ENCODE results near the gene SYNGR3. TPM values are rescaled to one million over a fixed set of nuclear protein-coding genes. Genes with fewer than 3 reads are reported as not detected.

The SYNGR3 gene
- total RNA-seq, 1 experiment from 2014 or later, result 4.3 TPM

DNA sequence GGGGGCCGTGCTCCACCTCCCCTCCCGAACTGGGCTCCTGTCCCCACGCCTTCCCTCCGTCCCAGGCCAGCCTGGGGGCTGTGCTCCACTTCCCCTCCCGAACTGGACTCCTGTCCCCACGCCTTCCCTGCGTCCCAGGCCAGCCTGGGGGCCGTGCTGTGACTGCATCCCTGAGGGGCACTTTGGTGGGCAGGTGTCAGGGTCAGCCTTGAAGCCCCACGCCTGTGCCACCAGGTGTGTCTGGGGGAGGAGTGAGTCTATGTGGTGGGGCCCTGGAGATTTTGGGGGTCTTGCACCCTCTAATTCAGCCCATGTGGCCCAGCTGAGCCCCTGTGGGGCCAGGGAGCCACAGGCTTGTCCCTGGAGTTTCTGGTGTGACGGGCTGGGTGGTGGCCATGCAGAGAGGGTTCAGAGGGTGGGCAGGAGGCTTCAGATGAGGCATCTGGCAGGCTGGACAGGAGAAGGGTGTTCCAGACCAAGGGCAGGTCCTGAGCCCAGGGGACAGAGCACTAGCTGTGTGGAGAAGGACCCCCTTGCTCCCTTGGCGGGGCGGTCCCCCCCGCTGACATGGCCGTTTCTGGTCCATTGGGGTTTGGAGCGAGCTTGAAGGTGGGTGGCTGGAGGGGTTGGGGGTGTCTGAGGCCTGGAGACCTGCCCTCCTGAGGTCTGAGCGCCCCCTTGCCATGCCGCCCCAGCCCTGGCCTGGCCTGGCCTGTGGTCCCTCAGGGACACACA lies 45.1 kb downstream of the SYNGR3 start:
- Histone ChIP-seq H3K27me3 (ENCODE audit: insufficient read depth, low read depth) (no peaks in the 10 kb centered on the region), H2AFZ (no peak overlapping the region), H3K9me2 (ENCODE audit: insufficient read depth) (no peaks in the 10 kb centered on the region), H3K4me1 (replicated peaks; ENCODE audit: insufficient read depth) (peaks cover 15% of the 10 kb centered on the region), H3K79me2 (ENCODE audit: low read depth) (no peaks in the 10 kb centered on the region), H3K36me3 (ENCODE audit: low read depth) (no peaks in the 10 kb centered on the region), H3K9me3 (ENCODE audit: insufficient read depth, low read depth) (no peaks in the 10 kb centered on the region), H3F3A (ENCODE audit: insufficient read depth, low read depth) (peaks cover 3% of the 10 kb centered on the region; the same call in 1 of the 2 replicates), H3K4me2 (no peak overlapping the region), H4K20me1 (ENCODE audit: insufficient read depth) (no peaks in the 10 kb centered on the region), H3K4me3 (no peak overlapping the region), H3K27ac (no peak overlapping the region)
- TF ChIP-seq, protein P1, sequence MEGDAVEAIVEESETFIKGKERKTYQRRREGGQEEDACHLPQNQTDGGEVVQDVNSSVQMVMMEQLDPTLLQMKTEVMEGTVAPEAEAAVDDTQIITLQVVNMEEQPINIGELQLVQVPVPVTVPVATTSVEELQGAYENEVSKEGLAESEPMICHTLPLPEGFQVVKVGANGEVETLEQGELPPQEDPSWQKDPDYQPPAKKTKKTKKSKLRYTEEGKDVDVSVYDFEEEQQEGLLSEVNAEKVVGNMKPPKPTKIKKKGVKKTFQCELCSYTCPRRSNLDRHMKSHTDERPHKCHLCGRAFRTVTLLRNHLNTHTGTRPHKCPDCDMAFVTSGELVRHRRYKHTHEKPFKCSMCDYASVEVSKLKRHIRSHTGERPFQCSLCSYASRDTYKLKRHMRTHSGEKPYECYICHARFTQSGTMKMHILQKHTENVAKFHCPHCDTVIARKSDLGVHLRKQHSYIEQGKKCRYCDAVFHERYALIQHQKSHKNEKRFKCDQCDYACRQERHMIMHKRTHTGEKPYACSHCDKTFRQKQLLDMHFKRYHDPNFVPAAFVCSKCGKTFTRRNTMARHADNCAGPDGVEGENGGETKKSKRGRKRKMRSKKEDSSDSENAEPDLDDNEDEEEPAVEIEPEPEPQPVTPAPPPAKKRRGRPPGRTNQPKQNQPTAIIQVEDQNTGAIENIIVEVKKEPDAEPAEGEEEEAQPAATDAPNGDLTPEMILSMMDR (conservative IDR thresholded peaks at IDR 0.05), result no peak
- TF ChIP-seq EZH2 (IDR thresholded peaks at IDR 0.05; ENCODE audit: low read depth), result no peak
- ChIA-PET POLR2A (ENCODE audit: unreplicated experiment) (interaction anchor here (0.6 kb wide), 2 partner anchors 70 to 180 kb away, joined by 3 read pairs; partner anchors contain the start of genes PGP and RPS2), CTCF (no interaction called here)
- DNase-seq, result no peak
- intact Hi-C loops (cut with micrococcal nuclease; ENCODE audit: unreplicated experiment), result loop anchor here (1.0 kb wide), 1 partner anchor 8 kb away; no protein-coding TSS in a partner anchor
- TSS peak; percentile 69 for BruUV-seq (replicated peaks)

DNA sequence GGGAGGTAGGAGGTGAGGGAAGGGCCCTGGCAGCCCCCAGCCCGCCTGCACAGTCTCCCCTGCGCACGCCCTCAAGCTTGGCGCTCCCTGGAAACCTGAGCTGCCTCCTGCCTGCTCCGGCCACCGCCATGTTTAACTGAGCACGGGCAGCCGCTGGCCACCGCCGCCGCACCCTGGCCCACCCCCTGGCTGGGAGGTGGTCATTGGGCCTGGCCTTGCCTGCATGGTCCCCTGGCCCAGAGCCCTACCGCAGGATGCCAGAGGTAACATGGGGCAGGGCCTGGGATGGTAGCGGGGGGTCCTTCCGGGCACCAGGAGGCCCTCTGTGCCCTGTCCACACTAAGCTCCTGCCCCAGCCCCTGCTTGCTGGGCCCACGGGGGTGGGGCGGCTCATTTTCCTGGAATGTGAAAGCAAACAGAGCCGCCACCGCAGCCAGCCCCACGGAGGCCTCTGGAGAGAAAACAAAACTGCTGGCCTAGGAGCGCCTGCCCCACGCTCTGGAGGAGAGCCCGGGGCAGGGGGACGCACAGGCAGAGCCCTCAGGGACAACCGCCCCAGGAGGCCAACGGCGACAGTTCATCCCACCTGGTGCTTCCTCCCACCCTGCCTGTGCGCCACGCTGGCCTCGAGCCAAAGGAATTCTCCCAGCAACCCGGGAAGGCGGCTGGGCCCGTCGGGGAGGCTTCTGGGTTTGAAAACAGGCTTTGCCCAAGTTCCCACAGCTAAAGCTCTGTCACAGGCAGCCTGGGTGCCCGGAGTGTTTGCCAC lies 45.8 kb downstream of the SYNGR3 start:
- Histone ChIP-seq H3K9me2 (ENCODE audit: insufficient read depth) (no peaks in the 10 kb centered on the region), H3K4me3 (no peak overlapping the region), H3F3A (ENCODE audit: insufficient read depth, low read depth) (peaks cover 10% of the 10 kb centered on the region), H3K27me3 (ENCODE audit: insufficient read depth, low read depth) (no peaks in the 10 kb centered on the region), H3K9me3 (ENCODE audit: insufficient read depth, low read depth) (no peaks in the 10 kb centered on the region), H4K20me1 (ENCODE audit: insufficient read depth) (no peaks in the 10 kb centered on the region), H3K36me3 (ENCODE audit: low read depth) (no peaks in the 10 kb centered on the region), H3K79me2 (ENCODE audit: low read depth) (no peaks in the 10 kb centered on the region), H3K4me1 (replicated peaks; ENCODE audit: insufficient read depth) (peaks cover 23% of the 10 kb centered on the region), H3K4me2 (no peak overlapping the region), H2AFZ (no peak overlapping the region), H3K27ac (no peak overlapping the region)
- ChIA-PET POLR2A (ENCODE audit: unreplicated experiment) (interaction anchor here (0.6 to 0.7 kb wide), 4 partner anchors 43 to 179 kb away, joined by 3 read pairs; partner anchors contain the start of genes PGP, RPS2 and TBL3), CTCF (interaction anchor here (0.7 to 0.8 kb wide), 2 partner anchors 12 to 58 kb away, joined by 3 read pairs; partner anchors contain the start of genes NTHL1 and TSC2)
- peak in 1 of 2 experiments; percentile 97 for DNase-seq
- intact Hi-C loops (cut with micrococcal nuclease; ENCODE audit: unreplicated experiment), result loop anchor here (1.0 kb wide), 1 partner anchor 8 kb away; no protein-coding TSS in a partner anchor
- no peak for TF ChIP-seq EZH2 (IDR thresholded peaks at IDR 0.05; ENCODE audit: low read depth)
- TF ChIP-seq, protein P1 (conservative IDR thresholded peaks at IDR 0.05), result no peak
- no TSS peak for BruUV-seq (replicated peaks)

DNA sequence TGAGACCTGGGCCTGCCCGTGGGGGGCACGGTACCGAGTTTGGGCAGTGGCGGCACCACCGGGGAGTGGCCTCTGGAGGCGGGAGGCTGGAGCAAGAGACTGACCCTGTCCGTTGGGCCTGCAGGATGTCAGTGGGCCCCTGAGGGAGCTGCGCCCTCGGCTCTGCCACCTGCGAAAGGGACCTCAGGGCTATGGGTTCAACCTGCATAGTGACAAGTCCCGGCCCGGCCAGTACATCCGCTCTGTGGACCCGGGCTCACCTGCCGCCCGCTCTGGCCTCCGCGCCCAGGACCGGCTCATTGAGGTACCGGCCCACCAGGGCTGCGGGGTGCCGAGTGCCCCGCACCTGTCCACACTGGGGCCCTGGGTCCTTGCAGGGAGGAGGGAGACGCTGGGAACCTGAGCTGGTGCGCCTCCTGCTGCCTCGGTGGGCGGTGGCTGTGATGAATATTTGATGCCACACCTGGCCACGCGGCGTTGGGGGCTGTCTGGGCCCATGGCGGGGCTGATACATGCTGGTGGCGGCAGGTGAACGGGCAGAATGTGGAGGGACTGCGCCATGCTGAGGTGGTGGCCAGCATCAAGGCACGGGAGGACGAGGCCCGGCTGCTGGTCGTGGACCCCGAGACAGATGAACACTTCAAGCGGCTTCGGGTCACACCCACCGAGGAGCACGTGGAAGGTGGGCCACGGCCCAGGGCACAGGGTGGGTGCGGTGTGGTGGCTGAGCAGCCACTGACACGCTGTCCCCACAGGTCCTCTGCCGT lies 46.6 kb downstream of the SYNGR3 start:
- no peak for DNase-seq
- BruUV-seq (replicated peaks), result no TSS peak
- Histone ChIP-seq H3F3A (ENCODE audit: insufficient read depth, low read depth) (peaks cover 18% of the 10 kb centered on the region), H3K27ac (no peak overlapping the region), H3K79me2 (ENCODE audit: low read depth) (no peaks in the 10 kb centered on the region), H3K9me3 (ENCODE audit: insufficient read depth, low read depth) (no peaks in the 10 kb centered on the region), H3K36me3 (ENCODE audit: low read depth) (no peaks in the 10 kb centered on the region), H4K20me1 (ENCODE audit: insufficient read depth) (no peaks in the 10 kb centered on the region), H3K27me3 (ENCODE audit: insufficient read depth, low read depth) (no peaks in the 10 kb centered on the region), H3K4me2 (no peak overlapping the region), H3K4me1 (replicated peaks; ENCODE audit: insufficient read depth) (peaks cover 30% of the 10 kb centered on the region), H2AFZ (no peak overlapping the region), H3K9me2 (ENCODE audit: insufficient read depth) (no peaks in the 10 kb centered on the region), H3K4me3 (no peak overlapping the region)
- POLR2A ChIA-PET (ENCODE audit: unreplicated experiment), result interaction anchor here (0.6 to 0.7 kb wide), 2 partner anchors 64 to 71 kb away, joined by 3 read pairs; partner anchors contain the start of genes RPS2 and TBL3
- CTCF ChIA-PET, result interaction anchor here (0.8 kb wide), 1 partner anchor 11 kb away, joined by 3 read pairs; the partner anchor contains the start of genes NTHL1 and TSC2
- TF ChIP-seq, protein P1 (conservative IDR thresholded peaks at IDR 0.05), result no peak
- TF ChIP-seq EZH2 (IDR thresholded peaks at IDR 0.05; ENCODE audit: low read depth), result no peak
- intact Hi-C loops (cut with micrococcal nuclease; ENCODE audit: unreplicated experiment), result no loop called here

Measured in PC-9 (cell line).